Breast epithelium (tissue), 3 donors: ENCODE data around the gene CPSF4.

Experiments used
- POLR2AphosphoS5 ChIP-seq, 3 donors: sonication (generic); formaldehyde crosslinking; IDR thresholded peaks; one replicate each; pipeline ENCODE4 v1.6.1; 2017; ENCODE audit warnings: antibody characterized with exemption in 3 of 3
- TF ChIP-seq, protein P1 (sequence below), 3 donors: fragments of 450-650 bp; IDR thresholded peaks; one replicate each; pipeline ENCODE4 v1.5.1; 2016 to 2017; ENCODE audit warnings: antibody characterized with exemption in 3 of 3, mild to moderate bottlenecking in 3 of 3, moderate library complexity in 3 of 3

DNA sequence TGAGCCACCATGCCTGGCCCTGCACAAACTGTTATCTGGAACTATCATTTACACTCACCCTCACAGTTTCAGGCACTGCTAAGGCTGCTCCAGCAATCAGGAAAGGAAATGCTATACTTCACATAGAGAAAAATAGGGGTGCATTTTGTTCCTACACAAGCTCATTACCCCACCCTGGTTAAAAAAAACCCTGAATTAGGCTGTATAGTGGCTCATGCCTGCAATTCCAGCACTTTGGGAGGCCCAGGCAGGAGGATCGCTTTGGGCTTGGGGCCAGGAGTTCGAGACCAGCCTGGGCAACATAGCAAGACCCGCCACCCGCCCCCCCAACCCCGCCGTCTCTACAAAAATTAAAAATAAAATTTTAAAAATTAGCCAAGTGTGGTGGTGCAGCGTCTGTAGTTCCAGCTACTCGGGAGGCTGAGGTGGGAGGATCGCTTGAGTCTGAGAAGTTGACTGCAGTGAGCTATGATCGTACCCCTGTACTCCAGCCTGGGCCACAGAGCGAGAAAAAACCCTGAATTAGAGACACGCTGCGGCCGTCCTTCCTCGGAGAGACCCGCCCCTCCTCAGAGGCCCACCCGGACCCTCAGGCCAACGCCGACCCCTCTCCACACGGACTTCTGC, 684 bp upstream of the CPSF4 start:
- TF ChIP-seq, protein P1, sequence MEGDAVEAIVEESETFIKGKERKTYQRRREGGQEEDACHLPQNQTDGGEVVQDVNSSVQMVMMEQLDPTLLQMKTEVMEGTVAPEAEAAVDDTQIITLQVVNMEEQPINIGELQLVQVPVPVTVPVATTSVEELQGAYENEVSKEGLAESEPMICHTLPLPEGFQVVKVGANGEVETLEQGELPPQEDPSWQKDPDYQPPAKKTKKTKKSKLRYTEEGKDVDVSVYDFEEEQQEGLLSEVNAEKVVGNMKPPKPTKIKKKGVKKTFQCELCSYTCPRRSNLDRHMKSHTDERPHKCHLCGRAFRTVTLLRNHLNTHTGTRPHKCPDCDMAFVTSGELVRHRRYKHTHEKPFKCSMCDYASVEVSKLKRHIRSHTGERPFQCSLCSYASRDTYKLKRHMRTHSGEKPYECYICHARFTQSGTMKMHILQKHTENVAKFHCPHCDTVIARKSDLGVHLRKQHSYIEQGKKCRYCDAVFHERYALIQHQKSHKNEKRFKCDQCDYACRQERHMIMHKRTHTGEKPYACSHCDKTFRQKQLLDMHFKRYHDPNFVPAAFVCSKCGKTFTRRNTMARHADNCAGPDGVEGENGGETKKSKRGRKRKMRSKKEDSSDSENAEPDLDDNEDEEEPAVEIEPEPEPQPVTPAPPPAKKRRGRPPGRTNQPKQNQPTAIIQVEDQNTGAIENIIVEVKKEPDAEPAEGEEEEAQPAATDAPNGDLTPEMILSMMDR (IDR thresholded peaks at IDR 0.05), result no peak
- no peak for TF ChIP-seq POLR2AphosphoS5 (IDR thresholded peaks at IDR 0.05)
